T47D (cell line): ENCODE results near the gene MAP3K5.

Experiments used
- DNase-seq, 2 experiments: peaks; one replicate each; pipeline versions ENCODE4 v3.0.0 to v3.0.0-alpha.2; 2011 to 2012; ENCODE audit warnings: low read depth in 1 of 2, low spot score in 1 of 2
- JUND ChIP-seq: IDR thresholded peaks from 2 replicates; pipeline ENCODE4 v1.6.1; 2012; ENCODE audit warnings: low read depth
- in situ Hi-C: cut with HindIII; loops from 2 replicates; pipeline ENCODE4 v1.10.0; 2016; ENCODE audit warnings: low sequenced_read_pairs, low pct_unique_long_range_greater_than_20kb

The MAP3K5 gene

DNA sequence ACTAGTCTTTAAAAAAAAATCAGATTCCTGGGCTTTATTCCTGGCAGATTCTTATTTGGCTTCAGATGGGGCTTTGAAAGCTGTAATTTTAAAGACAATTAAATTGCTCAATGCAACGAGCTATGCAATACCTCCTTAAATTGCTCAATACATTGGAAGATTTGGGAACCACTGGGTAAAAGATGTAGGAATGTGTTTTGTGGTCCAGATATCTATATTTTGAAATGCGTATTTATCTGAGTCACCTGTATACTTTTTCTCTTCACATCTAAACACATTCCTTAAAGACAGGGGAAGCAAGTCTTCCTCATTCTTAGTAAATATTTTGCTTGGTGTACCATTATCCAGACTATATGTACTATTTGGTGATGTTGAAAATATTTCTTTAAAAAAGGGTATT is 212.5 kb downstream of the MAP3K5 start:
- in situ Hi-C loops: no loop called here
- no peak for TF ChIP-seq JUND
- no peak for DNase-seq

- TF ChIP-seq JUND: no peak
- DNase-seq: peak in 1 of 2 experiments; percentile 25
- in situ Hi-C loops: no loop called here
Observed at GRCh38 chr6:136576821-136577220, 215.5 kb downstream of the MAP3K5 start.

DNA sequence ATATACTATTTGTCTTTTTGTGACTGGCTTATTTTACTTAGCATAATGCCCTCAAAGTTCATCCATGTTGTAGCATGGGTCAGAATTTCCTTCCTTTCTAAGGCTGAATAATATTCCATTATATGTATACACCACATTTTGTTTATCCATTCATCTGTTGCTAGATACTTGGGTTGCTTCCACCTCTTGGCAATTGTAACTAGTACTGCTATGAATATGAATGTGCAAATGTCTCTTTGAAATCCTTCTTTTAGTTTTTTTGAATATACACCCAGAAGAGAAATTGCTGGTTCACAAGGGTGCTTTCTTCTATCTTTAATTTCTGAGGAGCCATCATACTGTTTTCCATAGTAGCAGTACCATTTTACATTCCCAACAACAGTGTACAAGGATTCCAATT is 220.8 kb downstream of the MAP3K5 start:
- in situ Hi-C loops: no loop called here
- TF ChIP-seq JUND: no peak
- no peak for DNase-seq

DNA sequence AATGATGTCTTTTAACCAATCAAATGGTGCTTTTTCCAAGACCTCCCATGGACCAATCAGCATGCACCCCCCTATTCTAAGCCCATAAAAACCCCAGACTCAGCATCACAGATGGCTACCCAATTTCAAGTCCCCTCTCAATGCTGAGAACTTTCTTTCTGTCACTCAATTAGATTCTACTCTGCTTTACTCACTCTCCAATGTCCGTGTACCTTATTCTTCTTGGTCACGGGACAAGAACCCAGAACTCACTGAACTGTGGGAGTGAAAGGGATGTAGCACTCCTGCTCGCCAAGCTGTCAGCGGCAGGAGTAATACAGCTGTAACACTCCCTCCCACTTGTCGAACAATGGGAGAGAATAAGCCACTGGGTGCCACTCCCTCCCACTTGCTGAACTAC is 221.2 kb downstream of the MAP3K5 start:
- no peak for TF ChIP-seq JUND
- in situ Hi-C loops: no loop called here
- DNase-seq: no peak

- DNase-seq: no peak
- TF ChIP-seq JUND: no peak
- in situ Hi-C loops: no loop called here
Observed at GRCh38 chr6:136568129-136568528, 224.1 kb downstream of the MAP3K5 start.

DNA sequence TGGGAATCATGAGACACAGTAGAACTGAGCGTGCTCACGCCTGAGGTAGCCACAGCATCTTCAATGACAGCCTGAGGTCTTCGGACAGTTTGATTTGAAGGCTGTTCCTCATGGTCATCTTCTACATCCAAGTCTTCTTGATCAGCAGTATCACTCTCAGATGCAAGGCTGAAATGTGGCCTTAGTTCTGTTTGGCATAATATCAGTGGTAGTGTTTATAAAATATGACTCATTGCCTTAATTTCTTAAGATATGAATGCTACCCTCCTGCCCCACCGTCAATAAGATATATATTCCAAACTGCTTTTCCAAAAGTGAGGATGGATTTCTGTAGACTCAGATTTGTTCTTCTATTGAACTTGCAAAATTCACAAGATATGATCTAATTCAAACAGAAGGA is 224.6 kb downstream of the MAP3K5 start:
- no peak for TF ChIP-seq JUND
- in situ Hi-C loops: no loop called here
- DNase-seq: no peak

DNA sequence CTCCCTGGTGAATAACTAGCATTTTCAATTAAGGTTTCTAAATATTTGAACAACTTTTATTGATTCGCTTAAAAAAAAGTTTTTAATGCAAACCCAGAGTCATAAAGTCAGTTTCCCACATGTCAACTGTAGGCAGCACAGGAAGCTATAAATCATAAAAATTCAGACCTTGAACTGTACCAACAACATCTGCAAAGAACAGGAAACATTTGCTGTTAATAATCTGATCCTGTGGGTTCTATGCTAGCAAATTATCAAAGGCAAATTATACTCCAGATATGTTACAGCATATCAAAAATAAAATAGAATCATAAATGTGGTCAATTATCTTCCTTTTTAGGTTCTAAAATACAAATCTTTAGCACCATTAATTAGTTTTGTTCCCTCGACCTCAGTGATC is 225.4 kb downstream of the MAP3K5 start:
- no peak for TF ChIP-seq JUND
- DNase-seq: no peak
- in situ Hi-C loops: no loop called here

GRCh38 chr6:136566007-136566487 is 226.2 kb downstream of the MAP3K5 start:
- in situ Hi-C loops: no loop called here
- TF ChIP-seq JUND: no peak
- peak in 1 of 2 experiments; percentile 71 for DNase-seq

GRCh38 chr6:136564180-136564579 is 228.1 kb downstream of the MAP3K5 start:
- no peak for TF ChIP-seq JUND
- DNase-seq: no peak
- in situ Hi-C loops: no loop called here

DNA sequence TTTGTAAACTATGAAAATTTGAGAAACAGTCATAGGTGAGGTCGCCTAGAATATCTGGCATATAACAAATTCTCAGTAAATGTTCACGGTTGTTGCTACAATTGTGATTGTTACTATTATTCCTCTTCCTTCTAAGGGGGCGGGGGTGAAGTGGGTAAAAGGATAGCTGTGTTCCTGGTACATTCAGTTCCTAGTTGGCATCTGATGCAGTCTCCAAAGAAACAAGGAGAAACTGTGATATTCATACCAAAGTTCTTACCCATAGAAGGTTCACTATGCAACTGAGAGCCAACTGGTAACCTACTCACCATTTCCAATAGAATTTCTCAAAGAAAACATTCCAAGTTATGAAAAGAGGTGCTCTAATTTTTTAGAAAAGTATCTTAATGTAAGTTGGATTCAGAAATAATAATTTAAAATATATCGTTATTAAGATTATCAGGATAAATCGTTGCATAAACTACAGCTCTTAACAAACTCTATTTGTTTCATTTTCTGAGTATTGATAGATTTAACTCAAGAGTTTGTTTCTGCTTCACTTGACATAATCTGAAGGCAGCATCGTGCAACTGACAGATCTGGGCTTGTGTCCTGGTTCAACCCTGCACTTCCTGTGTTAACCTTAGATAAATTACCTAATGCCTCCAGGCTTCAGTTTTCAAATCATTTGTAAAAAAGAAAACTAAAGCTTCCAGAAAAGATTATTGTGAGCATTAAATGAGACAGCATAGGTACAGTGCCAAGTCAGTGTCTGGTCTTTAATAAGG is 228.7 kb downstream of the MAP3K5 start:
- in situ Hi-C loops: no loop called here

DNA sequence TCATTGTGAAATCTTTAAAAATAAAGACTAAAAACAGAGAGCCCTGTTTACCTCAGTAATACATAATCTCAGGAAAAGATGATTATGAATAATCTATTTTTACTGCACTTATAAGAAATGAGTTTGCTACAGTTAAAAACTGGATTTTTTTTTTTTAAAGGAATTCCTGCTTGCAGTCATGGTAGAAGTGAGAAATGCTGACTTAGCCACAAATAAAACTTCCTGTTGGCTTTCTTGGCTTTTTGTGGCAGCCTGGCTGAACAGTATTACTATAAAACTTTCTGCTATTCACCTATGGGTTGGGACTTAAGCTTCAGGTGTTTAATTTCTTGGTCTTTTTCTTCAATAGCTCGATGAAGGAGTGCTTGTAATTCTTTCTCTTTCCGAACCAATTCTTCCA is 230.1 kb downstream of the MAP3K5 start:
- DNase-seq: no peak
- in situ Hi-C loops: no loop called here
- no peak for TF ChIP-seq JUND

More for the DNA sequence above, 228.7 kb downstream of the MAP3K5 start:
- DNase-seq: no peak
- no peak for TF ChIP-seq JUND

GRCh38 chr6:136553166-136553787 is 239.0 kb downstream of the MAP3K5 start:
- DNase-seq: no peak
- in situ Hi-C loops: no loop called here
- no peak for TF ChIP-seq JUND

- TF ChIP-seq JUND: no peak
- DNase-seq: no peak
- in situ Hi-C loops: no loop called here
Observed at GRCh38 chr6:136552054-136552453, 240.2 kb downstream of the MAP3K5 start.
